ENCODE results near the gene PKN3. TPM values are rescaled to one million over a fixed set of nuclear protein-coding genes. Genes with fewer than 3 reads are reported as not detected.
A peak's percentile ranks its signal among the peaks of the same experiment; 100 is the strongest.

PKN3 gene
- total and polyA plus RNA-seq, 2 of the 13 experiments (the other 11 are each of a cell fraction or from before 2014, with no cell fraction given): 10.5 to 13.2 TPM

DNA sequence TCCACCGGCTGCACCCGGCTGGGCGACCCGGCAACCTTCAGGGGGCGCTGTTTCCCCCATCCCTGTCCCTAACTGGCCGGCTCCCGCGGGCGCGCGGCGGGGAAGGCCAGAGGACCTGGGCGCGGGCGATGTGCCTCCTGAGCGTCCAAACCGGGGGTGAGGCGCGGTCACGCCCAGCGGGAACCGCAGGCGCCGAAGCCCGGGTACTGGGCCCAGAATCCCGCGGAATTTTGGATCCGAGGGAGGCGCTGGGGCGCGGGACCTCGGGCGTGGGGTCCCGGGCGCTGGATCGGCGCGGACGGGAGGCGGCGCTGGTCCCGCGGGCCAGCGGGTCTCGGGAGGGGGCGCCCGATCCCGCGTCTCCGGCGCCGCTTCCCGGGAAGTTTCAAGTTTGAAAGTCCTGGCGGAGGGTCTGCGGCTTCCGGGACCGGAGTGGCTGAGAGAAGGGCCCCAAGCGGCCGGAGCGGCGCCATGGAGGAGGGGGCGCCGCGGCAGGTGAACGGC is at the start of gene PKN3 (continued):
- TF ChIP-seq ZNF782 (CRISPR knock-in tag; IDR thresholded peaks at IDR 0.05; ENCODE audit: borderline replicate concordance) (peak; percentile 59; the same call in 1 of the 2 replicates), ELF3 (CRISPR knock-in tag; IDR thresholded peaks at IDR 0.05) (0 out of 2 replicates have a peak, but pooled peaks have one; percentile 21), ZFP82 (CRISPR knock-in tag; IDR thresholded peaks at IDR 0.05; ENCODE audit: borderline replicate concordance) (peak; percentile 59; the same call in 1 of the 2 replicates), HDAC6 (IDR thresholded peaks at IDR 0.05; ENCODE audit: low read depth, low read length) (no peak), DR1 (CRISPR knock-in tag; IDR thresholded peaks at IDR 0.05) (0 out of 2 replicates have a peak, but pooled peaks have one; percentile 23), POLR2AphosphoS5 (IDR thresholded peaks at IDR 0.05; ENCODE audit: low read depth, low read length) (peak; percentile 37; the same call in 1 of the 2 replicates), ZNF737 (CRISPR knock-in tag; IDR thresholded peaks at IDR 0.05; ENCODE audit: borderline replicate concordance) (no peak), KLF6 (CRISPR knock-in tag; IDR thresholded peaks at IDR 0.05) (no peak), PHF8 (CRISPR knock-in tag; IDR thresholded peaks at IDR 0.05) (peak; percentile 81), ZFX (CRISPR knock-in tag; IDR thresholded peaks at IDR 0.05; ENCODE audit: low read depth) (peak; percentile 79), ZSCAN31 (CRISPR knock-in tag; IDR thresholded peaks at IDR 0.05; ENCODE audit: low read depth) (peak; percentile 64; the same call in 1 of the 2 replicates), TBX2 (CRISPR knock-in tag; IDR thresholded peaks at IDR 0.05; ENCODE audit: borderline replicate concordance) (peak; percentile 54; the same call in 1 of the 2 replicates), ZNF724P (CRISPR knock-in tag; IDR thresholded peaks at IDR 0.05; ENCODE audit: borderline replicate concordance) (0 out of 2 replicates have a peak, but pooled peaks have one; percentile 23), ZNF605 (CRISPR knock-in tag; IDR thresholded peaks at IDR 0.05) (peak; percentile 29; the same call in 1 of the 2 replicates), TRIM24 (CRISPR knock-in tag; IDR thresholded peaks at IDR 0.05) (no peak), XRCC5 (optimal IDR thresholded peaks at IDR 0.05; ENCODE audit: low read length) (peak; percentile 76), ZFY (CRISPR knock-in tag; IDR thresholded peaks at IDR 0.05) (peak; percentile 79)
- TF ChIP-seq, protein P1, sequence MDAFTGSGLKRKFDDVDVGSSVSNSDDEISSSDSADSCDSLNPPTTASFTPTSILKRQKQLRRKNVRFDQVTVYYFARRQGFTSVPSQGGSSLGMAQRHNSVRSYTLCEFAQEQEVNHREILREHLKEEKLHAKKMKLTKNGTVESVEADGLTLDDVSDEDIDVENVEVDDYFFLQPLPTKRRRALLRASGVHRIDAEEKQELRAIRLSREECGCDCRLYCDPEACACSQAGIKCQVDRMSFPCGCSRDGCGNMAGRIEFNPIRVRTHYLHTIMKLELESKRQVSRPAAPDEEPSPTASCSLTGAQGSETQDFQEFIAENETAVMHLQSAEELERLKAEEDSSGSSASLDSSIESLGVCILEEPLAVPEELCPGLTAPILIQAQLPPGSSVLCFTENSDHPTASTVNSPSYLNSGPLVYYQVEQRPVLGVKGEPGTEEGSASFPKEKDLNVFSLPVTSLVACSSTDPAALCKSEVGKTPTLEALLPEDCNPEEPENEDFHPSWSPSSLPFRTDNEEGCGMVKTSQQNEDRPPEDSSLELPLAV (CRISPR knock-in tag; conservative IDR thresholded peaks at IDR 0.05; ENCODE audit: low read depth): no peak
- TF ChIP-seq, protein P2, sequence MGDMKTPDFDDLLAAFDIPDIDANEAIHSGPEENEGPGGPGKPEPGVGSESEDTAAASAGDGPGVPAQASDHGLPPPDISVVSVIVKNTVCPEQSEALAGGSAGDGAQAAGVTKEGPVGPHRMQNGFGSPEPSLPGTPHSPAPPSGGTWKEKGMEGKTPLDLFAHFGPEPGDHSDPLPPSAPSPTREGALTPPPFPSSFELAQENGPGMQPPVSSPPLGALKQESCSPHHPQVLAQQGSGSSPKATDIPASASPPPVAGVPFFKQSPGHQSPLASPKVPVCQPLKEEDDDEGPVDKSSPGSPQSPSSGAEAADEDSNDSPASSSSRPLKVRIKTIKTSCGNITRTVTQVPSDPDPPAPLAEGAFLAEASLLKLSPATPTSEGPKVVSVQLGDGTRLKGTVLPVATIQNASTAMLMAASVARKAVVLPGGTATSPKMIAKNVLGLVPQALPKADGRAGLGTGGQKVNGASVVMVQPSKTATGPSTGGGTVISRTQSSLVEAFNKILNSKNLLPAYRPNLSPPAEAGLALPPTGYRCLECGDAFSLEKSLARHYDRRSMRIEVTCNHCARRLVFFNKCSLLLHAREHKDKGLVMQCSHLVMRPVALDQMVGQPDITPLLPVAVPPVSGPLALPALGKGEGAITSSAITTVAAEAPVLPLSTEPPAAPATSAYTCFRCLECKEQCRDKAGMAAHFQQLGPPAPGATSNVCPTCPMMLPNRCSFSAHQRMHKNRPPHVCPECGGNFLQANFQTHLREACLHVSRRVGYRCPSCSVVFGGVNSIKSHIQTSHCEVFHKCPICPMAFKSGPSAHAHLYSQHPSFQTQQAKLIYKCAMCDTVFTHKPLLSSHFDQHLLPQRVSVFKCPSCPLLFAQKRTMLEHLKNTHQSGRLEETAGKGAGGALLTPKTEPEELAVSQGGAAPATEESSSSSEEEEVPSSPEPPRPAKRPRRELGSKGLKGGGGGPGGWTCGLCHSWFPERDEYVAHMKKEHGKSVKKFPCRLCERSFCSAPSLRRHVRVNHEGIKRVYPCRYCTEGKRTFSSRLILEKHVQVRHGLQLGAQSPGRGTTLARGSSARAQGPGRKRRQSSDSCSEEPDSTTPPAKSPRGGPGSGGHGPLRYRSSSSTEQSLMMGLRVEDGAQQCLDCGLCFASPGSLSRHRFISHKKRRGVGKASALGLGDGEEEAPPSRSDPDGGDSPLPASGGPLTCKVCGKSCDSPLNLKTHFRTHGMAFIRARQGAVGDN (CRISPR knock-in tag; IDR thresholded peaks at IDR 0.05): peak; percentile 69
- TF ChIP-seq, protein P3, sequence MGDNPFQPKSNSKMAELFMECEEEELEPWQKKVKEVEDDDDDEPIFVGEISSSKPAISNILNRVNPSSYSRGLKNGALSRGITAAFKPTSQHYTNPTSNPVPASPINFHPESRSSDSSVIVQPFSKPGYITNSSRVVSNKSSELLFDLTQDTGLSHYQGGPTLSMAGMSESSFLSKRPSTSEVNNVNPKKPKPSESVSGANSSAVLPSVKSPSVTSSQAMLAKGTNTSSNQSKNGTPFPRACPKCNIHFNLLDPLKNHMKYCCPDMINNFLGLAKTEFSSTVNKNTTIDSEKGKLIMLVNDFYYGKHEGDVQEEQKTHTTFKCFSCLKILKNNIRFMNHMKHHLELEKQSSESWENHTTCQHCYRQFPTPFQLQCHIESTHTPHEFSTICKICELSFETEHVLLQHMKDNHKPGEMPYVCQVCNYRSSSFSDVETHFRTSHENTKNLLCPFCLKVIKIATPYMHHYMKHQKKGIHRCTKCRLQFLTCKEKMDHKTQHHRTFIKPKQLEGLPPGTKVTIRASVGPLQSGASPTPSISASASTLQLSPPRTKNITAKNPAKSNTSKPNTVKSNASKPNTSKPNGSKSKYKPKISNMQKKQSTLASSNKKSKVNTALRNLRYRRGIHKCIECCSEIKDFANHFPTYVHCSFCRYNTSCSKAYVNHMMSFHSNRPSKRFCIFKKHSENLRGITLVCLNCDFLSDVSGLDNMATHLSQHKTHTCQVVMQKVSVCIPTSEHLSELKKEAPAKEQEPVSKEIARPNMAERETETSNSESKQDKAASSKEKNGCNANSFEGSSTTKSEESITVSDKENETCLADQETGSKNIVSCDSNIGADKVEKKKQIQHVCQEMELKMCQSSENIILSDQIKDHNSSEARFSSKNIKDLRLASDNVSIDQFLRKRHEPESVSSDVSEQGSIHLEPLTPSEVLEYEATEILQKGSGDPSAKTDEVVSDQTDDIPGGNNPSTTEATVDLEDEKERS (CRISPR knock-in tag; IDR thresholded peaks at IDR 0.05): peak; percentile 79; the same call in 1 of the 2 replicates
- TF ChIP-seq, protein P4, sequence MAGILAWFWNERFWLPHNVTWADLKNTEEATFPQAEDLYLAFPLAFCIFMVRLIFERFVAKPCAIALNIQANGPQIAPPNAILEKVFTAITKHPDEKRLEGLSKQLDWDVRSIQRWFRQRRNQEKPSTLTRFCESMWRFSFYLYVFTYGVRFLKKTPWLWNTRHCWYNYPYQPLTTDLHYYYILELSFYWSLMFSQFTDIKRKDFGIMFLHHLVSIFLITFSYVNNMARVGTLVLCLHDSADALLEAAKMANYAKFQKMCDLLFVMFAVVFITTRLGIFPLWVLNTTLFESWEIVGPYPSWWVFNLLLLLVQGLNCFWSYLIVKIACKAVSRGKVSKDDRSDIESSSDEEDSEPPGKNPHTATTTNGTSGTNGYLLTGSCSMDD (CRISPR knock-in tag; IDR thresholded peaks at IDR 0.05): no peak
